Amygdala (tissue), 56 donors: ENCODE data around the gene MNT.
A peak's percentile ranks its signal among the peaks of the same experiment; 100 is the strongest.

Experiments
- DNase-seq, 56 donors: peaks; one replicate each; lab custom pipeline; 2025; lab: John Stamatoyannopoulos, UW

The MNT gene

GRCh38 chr17:2416010-2416734 lies 15.3 kb upstream of the MNT start:
- DNase-seq, result peak in 54 of 56 donors; percentile 46 to 96 (median 78)

- no peak for DNase-seq
These were observed 14.2 kb upstream of the MNT start for GRCh38 chr17:2415081-2415480.

- no peak for DNase-seq
These were observed 13.7 kb upstream of the MNT start for GRCh38 chr17:2414446-2415064.

GRCh38 chr17:2412561-2413021 lies 11.7 kb upstream of the MNT start:
- DNase-seq, result peak in 32 of 56 donors; percentile 18 to 75 (median 46)

GRCh38 chr17:2410951-2411350 lies 10.1 kb upstream of the MNT start:
- DNase-seq, result no peak

- no peak for DNase-seq
These were observed 6.3 kb upstream of the MNT start for GRCh38 chr17:2406903-2407790.

GRCh38 chr17:2406271-2406902 lies 5.5 kb upstream of the MNT start:
- DNase-seq, result no peak

GRCh38 chr17:2405247-2405926 lies 4.5 kb upstream of the MNT start:
- DNase-seq, result no peak

- DNase-seq, result no peak
These were observed 2.2 kb upstream of the MNT start for GRCh38 chr17:2403044-2403443.

GRCh38 chr17:2402544-2402943 lies 1.7 kb upstream of the MNT start:
- no peak for DNase-seq

- DNase-seq, result peak; percentile 85 to 100 (median 99)
These were observed 764 bp upstream of the MNT start for GRCh38 chr17:2401426-2402221.

- peak in 16 of 56 donors; percentile 12 to 70 (median 51) for DNase-seq
These were observed 390 bp downstream of the MNT start for GRCh38 chr17:2400474-2400866.

- peak in 55 of 56 donors; percentile 64 to 98 (median 91) for DNase-seq
These were observed 1.0 kb downstream of the MNT start for GRCh38 chr17:2399572-2400473.

GRCh38 chr17:2398655-2399571 lies 1.9 kb downstream of the MNT start:
- DNase-seq, result peak in 24 of 56 donors; percentile 34 to 69 (median 52)

- DNase-seq, result no peak
These were observed 2.7 kb downstream of the MNT start for GRCh38 chr17:2398182-2398581.

GRCh38 chr17:2397247-2398171 lies 3.4 kb downstream of the MNT start:
- DNase-seq, result no peak
